ENCODE data around the gene B4GALNT4. TPM values are rescaled to one million over a fixed set of nuclear protein-coding genes. Genes with fewer than 3 reads are reported as not detected.
"Not testable (repeated sequence)": the region's sequence is repeated elsewhere in the genome, so short reads cannot be mapped to it uniquely, and the experiment has no call there.

The B4GALNT4 gene, protein sequence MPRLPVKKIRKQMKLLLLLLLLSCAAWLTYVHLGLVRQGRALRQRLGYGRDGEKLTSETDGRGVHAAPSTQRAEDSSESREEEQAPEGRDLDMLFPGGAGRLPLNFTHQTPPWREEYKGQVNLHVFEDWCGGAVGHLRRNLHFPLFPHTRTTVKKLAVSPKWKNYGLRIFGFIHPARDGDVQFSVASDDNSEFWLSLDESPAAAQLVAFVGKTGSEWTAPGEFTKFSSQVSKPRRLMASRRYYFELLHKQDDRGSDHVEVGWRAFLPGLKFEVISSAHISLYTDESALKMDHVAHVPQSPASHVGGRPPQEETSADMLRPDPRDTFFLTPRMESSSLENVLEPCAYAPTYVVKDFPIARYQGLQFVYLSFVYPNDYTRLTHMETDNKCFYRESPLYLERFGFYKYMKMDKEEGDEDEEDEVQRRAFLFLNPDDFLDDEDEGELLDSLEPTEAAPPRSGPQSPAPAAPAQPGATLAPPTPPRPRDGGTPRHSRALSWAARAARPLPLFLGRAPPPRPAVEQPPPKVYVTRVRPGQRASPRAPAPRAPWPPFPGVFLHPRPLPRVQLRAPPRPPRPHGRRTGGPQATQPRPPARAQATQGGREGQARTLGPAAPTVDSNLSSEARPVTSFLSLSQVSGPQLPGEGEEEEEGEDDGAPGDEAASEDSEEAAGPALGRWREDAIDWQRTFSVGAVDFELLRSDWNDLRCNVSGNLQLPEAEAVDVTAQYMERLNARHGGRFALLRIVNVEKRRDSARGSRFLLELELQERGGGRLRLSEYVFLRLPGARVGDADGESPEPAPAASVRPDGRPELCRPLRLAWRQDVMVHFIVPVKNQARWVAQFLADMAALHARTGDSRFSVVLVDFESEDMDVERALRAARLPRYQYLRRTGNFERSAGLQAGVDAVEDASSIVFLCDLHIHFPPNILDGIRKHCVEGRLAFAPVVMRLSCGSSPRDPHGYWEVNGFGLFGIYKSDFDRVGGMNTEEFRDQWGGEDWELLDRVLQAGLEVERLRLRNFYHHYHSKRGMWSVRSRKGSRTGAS
- 17.0 TPM for polyA plus RNA-seq (2013, experiment 1 of 2)
- 15.3 TPM for polyA plus RNA-seq (2013, experiment 2 of 2)

DNA sequence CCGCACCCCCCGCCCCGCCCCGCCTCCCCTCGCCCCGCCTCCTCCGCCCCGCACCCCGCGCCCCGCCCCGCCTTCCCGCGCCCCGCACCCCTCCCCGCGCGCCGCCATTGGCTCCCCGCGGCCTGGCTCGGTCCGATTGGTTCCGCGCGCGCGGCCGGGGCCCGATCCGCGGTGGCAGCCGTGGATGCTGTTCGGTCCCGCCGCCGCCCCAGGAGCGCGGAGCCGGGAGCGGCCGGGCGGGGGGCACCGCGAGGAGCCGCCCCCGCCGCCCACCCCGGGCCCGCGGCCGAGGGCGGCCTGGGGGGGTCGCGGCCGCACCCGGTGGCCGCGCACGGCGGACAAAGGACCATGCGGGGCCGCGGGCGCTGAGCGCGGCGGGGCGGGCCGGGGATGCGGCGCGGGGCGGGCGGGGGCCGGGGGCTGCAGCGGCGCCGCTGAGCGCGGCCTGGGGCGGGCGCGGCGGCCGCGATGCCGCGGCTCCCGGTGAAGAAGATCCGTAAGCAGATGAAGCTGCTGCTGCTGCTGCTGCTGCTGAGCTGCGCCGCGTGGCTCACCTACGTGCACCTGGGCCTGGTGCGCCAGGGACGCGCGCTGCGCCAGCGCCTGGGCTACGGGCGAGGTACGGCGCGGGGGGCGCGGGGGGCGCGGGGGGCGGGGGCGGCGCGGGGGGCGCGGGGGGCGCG is at the start of gene B4GALNT4:
B4GALNT4 (plus strand) TSS at position 164 of the 683 bp plus-strand sequence; CDS start at position 469, 305 bp downstream.
- peak within 1 kb of the TSS in 1 of 2 experiments; percentile 26 for H3K4ac ChIP-seq (ENCODE audit: low read depth in 1 of 2, low read length in 2 of 2)
- H3K9ac ChIP-seq (ENCODE audit: low read length) = no peak within 1 kb of the TSS
- H4K8ac ChIP-seq (ENCODE audit: low read length) = peak within 1 kb of the TSS; percentile 78
- H3K18ac ChIP-seq (ENCODE audit: low read depth in 1 of 2, low read length in 2 of 2) = peak within 1 kb of the TSS; percentile 6 to 74
- peak within 1 kb of the TSS; percentile 91 for H4K91ac ChIP-seq (ENCODE audit: low read length)
- peak within 1 kb of the TSS; percentile 74 for H2BK120ac ChIP-seq (ENCODE audit: low read depth, low read length)
- no peak within 1 kb of the TSS for H2AFZ ChIP-seq (ENCODE audit: low read depth, low read length)
- peak; percentile 59 for DNase-seq
- H3K27ac ChIP-seq (ENCODE audit: low read length, poor library complexity, severe bottlenecking) = no peak within 1 kb of the TSS
- peak within 1 kb of the TSS; percentile 68 for H3K4me2 ChIP-seq (ENCODE audit: low read length, poor library complexity, severe bottlenecking)
- 0% methylated on average over 6 of the region's 118 CpGs for WGBS
- H2AK5ac ChIP-seq (ENCODE audit: low read length, severe bottlenecking) = no peak within 1 kb of the TSS
- H3K79me1 ChIP-seq (replicated peaks; ENCODE audit: low read length, poor library complexity, severe bottlenecking) = peaks cover 6% of the 10 kb centered on the region
- peaks cover 0 to 30% of the 10 kb centered on the region in 2 experiments for H3K36me3 ChIP-seq (ENCODE audit: control insufficient read depth in 1 of 2, insufficient read depth in 2 of 2, low read depth in 1 of 2, low read length in 2 of 2)
- H3K23ac ChIP-seq (ENCODE audit: low read length in 2 of 2) = no peak within 1 kb of the TSS
- no peaks in the 10 kb centered on the region for H3K9me3 ChIP-seq (ENCODE audit: control insufficient read depth, low read length)
- H3K4me1 ChIP-seq (ENCODE audit: control insufficient read depth, insufficient read depth, low read depth, low read length) = peaks cover 32% of the 10 kb centered on the region
- peaks cover 4 to 67% of the 10 kb centered on the region in 2 experiments for H3K27me3 ChIP-seq (ENCODE audit: control insufficient read depth in 1 of 2, insufficient read depth in 1 of 2, low read length in 2 of 2)
- peak within 1 kb of the TSS; percentile 32 to 78 for H3K4me3 ChIP-seq (ENCODE audit: insufficient read depth in 1 of 2, low read depth in 1 of 2, low read length in 2 of 2)
- peak within 1 kb of the TSS in 1 of 2 experiments; percentile 71 for H3K14ac ChIP-seq (ENCODE audit: low read length in 2 of 2)
- H2BK15ac ChIP-seq (ENCODE audit: low read depth, poor library complexity, severe bottlenecking) = peak within 1 kb of the TSS; percentile 84
- no peak within 1 kb of the TSS for H2BK5ac ChIP-seq (ENCODE audit: low read depth, low read length, poor library complexity, severe bottlenecking)
- H2BK12ac ChIP-seq (ENCODE audit: low read length in 2 of 2) = peak within 1 kb of the TSS in 1 of 2 experiments; percentile 70

DNA sequence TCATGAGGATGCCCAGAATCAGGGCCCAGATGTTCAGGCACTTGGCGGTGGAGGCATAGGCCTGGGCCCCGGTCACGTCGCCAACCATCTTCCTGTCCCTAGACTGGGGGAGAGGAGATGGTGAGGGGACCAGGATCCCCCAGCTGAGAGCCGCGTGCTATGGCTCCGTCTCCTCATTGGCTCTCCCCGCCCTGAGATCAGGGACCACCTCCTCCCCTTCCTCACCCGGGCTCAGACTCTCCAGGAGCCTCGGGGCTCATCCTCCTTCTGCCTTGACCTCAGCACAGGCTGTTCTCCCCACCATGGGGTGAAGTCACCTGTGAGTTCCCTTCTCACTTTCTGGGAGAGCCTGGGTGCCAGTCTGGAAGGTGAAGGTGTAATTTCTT is 49.4 kb upstream of the B4GALNT4 start:
- Histone ChIP-seq H4K91ac (ENCODE audit: low read length) (peak overlapping the region; percentile 83), H4K8ac (ENCODE audit: low read length) (peak overlapping the region; percentile 77), H3K27ac (ENCODE audit: low read length, poor library complexity, severe bottlenecking) (peak overlapping the region; percentile 65), H3K9ac (ENCODE audit: low read length) (peak overlapping the region; percentile 95), H3K14ac (ENCODE audit: low read length in 2 of 2) (peak overlapping the region in 1 of 2 experiments; percentile 87), H3K18ac (ENCODE audit: low read depth in 1 of 2, low read length in 2 of 2) (peak overlapping the region; percentile 79 to 96), H2AK5ac (ENCODE audit: low read length, severe bottlenecking) (peak overlapping the region; percentile 81), H3K4me2 (ENCODE audit: low read length, poor library complexity, severe bottlenecking) (peak overlapping the region; percentile 77), H3K4me3 (ENCODE audit: insufficient read depth in 1 of 2, low read depth in 1 of 2, low read length in 2 of 2) (peak overlapping the region; percentile 44 to 95), H2BK12ac (ENCODE audit: low read length in 2 of 2) (peak overlapping the region in 1 of 2 experiments; percentile 21), H3K4me1 (ENCODE audit: control insufficient read depth, insufficient read depth, low read depth, low read length) (peaks cover 30% of the 10 kb centered on the region)
- not testable (repeated sequence) for H3K9me3 ChIP-seq (ENCODE audit: control insufficient read depth, low read length); H2BK120ac ChIP-seq (ENCODE audit: low read depth, low read length); H3K23ac ChIP-seq (ENCODE audit: low read length in 2 of 2); H3K79me1 ChIP-seq (replicated peaks; ENCODE audit: low read length, poor library complexity, severe bottlenecking); H3K36me3 ChIP-seq (ENCODE audit: control insufficient read depth in 1 of 2, insufficient read depth in 2 of 2, low read depth in 1 of 2, low read length in 2 of 2); H3K4ac ChIP-seq (ENCODE audit: low read depth in 1 of 2, low read length in 2 of 2); H2BK5ac ChIP-seq (ENCODE audit: low read depth, low read length, poor library complexity, severe bottlenecking); H3K27me3 ChIP-seq (ENCODE audit: control insufficient read depth in 1 of 2, insufficient read depth in 1 of 2, low read length in 2 of 2); H2BK15ac ChIP-seq (ENCODE audit: low read depth, poor library complexity, severe bottlenecking); DNase-seq; H2AFZ ChIP-seq (ENCODE audit: low read depth, low read length)
- WGBS = no CpG with 5 or more reads among the region's 10 CpGs

DNA sequence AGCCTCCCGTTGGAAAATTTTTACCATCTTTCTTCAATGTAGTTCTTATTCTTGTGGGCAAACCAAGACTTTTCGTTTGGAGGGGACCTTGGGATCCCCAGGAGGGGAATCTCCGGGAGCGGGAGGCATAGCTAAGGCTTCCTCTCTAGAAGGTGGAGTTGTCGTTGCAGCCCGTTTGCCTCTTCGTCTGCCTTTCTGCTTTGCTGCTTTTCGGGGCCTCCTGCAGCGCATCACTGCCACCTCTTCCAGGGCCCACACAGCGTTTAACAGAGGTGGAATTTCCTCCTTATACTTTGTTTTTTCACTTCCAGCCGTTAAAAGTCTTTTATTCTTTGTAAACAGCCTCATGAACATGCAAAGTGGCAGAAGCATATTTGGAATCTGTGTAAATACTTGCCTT is 45.1 kb upstream of the B4GALNT4 start:
- H3K18ac ChIP-seq (ENCODE audit: low read depth in 1 of 2, low read length in 2 of 2) = peak overlapping the region in 1 of 2 experiments; percentile 41
- no peak overlapping the region for H3K23ac ChIP-seq (ENCODE audit: low read length in 2 of 2)
- H4K8ac ChIP-seq (ENCODE audit: low read length) = peak overlapping the region; percentile 66
- no peak overlapping the region for H2BK5ac ChIP-seq (ENCODE audit: low read depth, low read length, poor library complexity, severe bottlenecking)
- H3K4me3 ChIP-seq (ENCODE audit: insufficient read depth in 1 of 2, low read depth in 1 of 2, low read length in 2 of 2) = no peak overlapping the region
- H2BK15ac ChIP-seq (ENCODE audit: low read depth, poor library complexity, severe bottlenecking) = peak overlapping the region; percentile 48
- H3K4me1 ChIP-seq (ENCODE audit: control insufficient read depth, insufficient read depth, low read depth, low read length) = peaks cover 36% of the 10 kb centered on the region
- no peak overlapping the region for H3K4me2 ChIP-seq (ENCODE audit: low read length, poor library complexity, severe bottlenecking)
- H3K4ac ChIP-seq (ENCODE audit: low read depth in 1 of 2, low read length in 2 of 2) = peak overlapping the region in 1 of 2 experiments; percentile 7
- 63% methylated on average over 10 of the region's 11 CpGs for WGBS
- H2BK120ac ChIP-seq (ENCODE audit: low read depth, low read length) = no peak overlapping the region
- peak; percentile 13 for DNase-seq
- no peak overlapping the region for H3K14ac ChIP-seq (ENCODE audit: low read length in 2 of 2)
- H3K27ac ChIP-seq (ENCODE audit: low read length, poor library complexity, severe bottlenecking) = no peak overlapping the region
- H3K79me1 ChIP-seq (replicated peaks; ENCODE audit: low read length, poor library complexity, severe bottlenecking) = peaks cover 2% of the 10 kb centered on the region
- H3K9me3 ChIP-seq (ENCODE audit: control insufficient read depth, low read length) = no peaks in the 10 kb centered on the region
- H2AK5ac ChIP-seq (ENCODE audit: low read length, severe bottlenecking) = no peak overlapping the region
- no peaks in the 10 kb centered on the region for H3K27me3 ChIP-seq (ENCODE audit: control insufficient read depth in 1 of 2, insufficient read depth in 1 of 2, low read length in 2 of 2)
- peak overlapping the region; percentile 65 for H3K9ac ChIP-seq (ENCODE audit: low read length)
- H4K91ac ChIP-seq (ENCODE audit: low read length) = no peak overlapping the region
- H2BK12ac ChIP-seq (ENCODE audit: low read length in 2 of 2) = peak overlapping the region in 1 of 2 experiments; percentile 3
- H3K36me3 ChIP-seq (ENCODE audit: control insufficient read depth in 1 of 2, insufficient read depth in 2 of 2, low read depth in 1 of 2, low read length in 2 of 2) = no peaks in the 10 kb centered on the region
- no peak overlapping the region for H2AFZ ChIP-seq (ENCODE audit: low read depth, low read length)

Data from mesenchymal stem cell (in vitro differentiated cells and primary cell).